GM23248 (cell line): ENCODE measurements around the gene STK32B.

Source experiments
- EZH2 ChIP-seq: fragments of 200-600 bp; sonication (generic); IDR thresholded peaks from 2 replicates; pipeline ENCODE4 v1.6.1; 2018; ENCODE audit warnings: antibody characterized with exemption, mild to moderate bottlenecking; ENCODE audit not compliant: insufficient read depth, poor library complexity, severe bottlenecking
- EZH2phosphoT487 ChIP-seq: fragments of 200-600 bp; sonication (generic); IDR thresholded peaks from 2 replicates; pipeline ENCODE4 v1.6.1; 2018; ENCODE audit warnings: antibody characterized with exemption, moderate library complexity, mild to moderate bottlenecking, low read depth; ENCODE audit not compliant: insufficient read depth

GRCh38 chr4:5009796-5010195, 41.5 kb upstream of the STK32B start:
- TF ChIP-seq EZH2 (no peak), EZH2phosphoT487 (no peak)
